HUES48 (cell line): ENCODE measurements around the gene PHF20.
"Not testable (repeated sequence)": the region's sequence is repeated elsewhere in the genome, so short reads cannot be mapped to it uniquely, and the experiment has no call there.

ENCODE experiments used
- H3K27ac ChIP-seq: one replicate; pipeline ENCODE4 v1.7.0; 2013; ENCODE audit warnings: low read depth, low read length, inconsistent platforms
- H3K27me3 ChIP-seq: 2 replicates; pipeline ENCODE4 v1.6.1; 2013; ENCODE audit warnings: mild to moderate bottlenecking, low read length; ENCODE audit not compliant: control insufficient read depth, insufficient read depth
- H3K36me3 ChIP-seq: 2 replicates; pipeline ENCODE4 v1.6.1; 2013; ENCODE audit warnings: low read length; ENCODE audit not compliant: control insufficient read depth, insufficient read depth
- H3K4me1 ChIP-seq: 2 replicates; pipeline ENCODE4 v1.6.1; 2013; ENCODE audit warnings: mild to moderate bottlenecking, low read length; ENCODE audit not compliant: control insufficient read depth, insufficient read depth
- H3K4me3 ChIP-seq: 2 replicates; pipeline ENCODE4 v1.5.1; 2013; ENCODE audit warnings: mild to moderate bottlenecking, low read depth, low read length
- H3K9ac ChIP-seq: 2 replicates; pipeline ENCODE4 v1.6.1; 2013; ENCODE audit warnings: mild to moderate bottlenecking, low read depth, low read length, moderate library complexity
- H3K9me3 ChIP-seq: 2 replicates; pipeline ENCODE4 v1.6.1; 2013; ENCODE audit warnings: low read length; ENCODE audit not compliant: control insufficient read depth, insufficient read depth

Gene PHF20

GRCh38 chr20:35954907-35955251 lies 183.1 kb downstream of the PHF20 start:
- H3K27me3 ChIP-seq, result no peaks in the 10 kb centered on the region
- peak overlapping the region; percentile 98 for H3K4me3 ChIP-seq
- H3K9ac ChIP-seq, result peak overlapping the region; percentile 99
- H3K36me3 ChIP-seq, result no peaks in the 10 kb centered on the region; the same call in 1 of the 2 replicates
- H3K4me1 ChIP-seq, result peaks cover 15% of the 10 kb centered on the region
- peak overlapping the region; percentile 100 for H3K27ac ChIP-seq
- H3K9me3 ChIP-seq, result no peaks in the 10 kb centered on the region

GRCh38 chr20:35956616-35957015 lies 184.8 kb downstream of the PHF20 start:
- Histone ChIP-seq H3K36me3 (no peaks in the 10 kb centered on the region), H3K27ac (no peak overlapping the region), H3K4me1 (peaks cover 15% of the 10 kb centered on the region), H3K9ac (no peak overlapping the region), H3K4me3 (no peak overlapping the region), H3K27me3 (no peaks in the 10 kb centered on the region), H3K9me3 (no peaks in the 10 kb centered on the region)

GRCh38 chr20:35959291-35959690 lies 187.5 kb downstream of the PHF20 start:
- not testable (repeated sequence) for H3K4me3 ChIP-seq, H3K4me1 ChIP-seq, H3K27me3 ChIP-seq, H3K27ac ChIP-seq, H3K9me3 ChIP-seq, H3K36me3 ChIP-seq, H3K9ac ChIP-seq

- peaks cover 8% of the 10 kb centered on the region; the same call in 1 of the 2 replicates for H3K4me1 ChIP-seq
- no peaks in the 10 kb centered on the region for H3K36me3 ChIP-seq
- H3K27me3 ChIP-seq, result no peaks in the 10 kb centered on the region
- no peaks in the 10 kb centered on the region for H3K9me3 ChIP-seq
- H3K27ac ChIP-seq, result no peak overlapping the region
- H3K9ac ChIP-seq, result no peak overlapping the region
- no peak overlapping the region for H3K4me3 ChIP-seq
Measured at GRCh38 chr20:35963878-35964277, 192.1 kb downstream of the PHF20 start.

GRCh38 chr20:35967979-35968640 lies 196.3 kb downstream of the PHF20 start, which contains the start of gene CNBD2:
Gene CNBD2, plus strand, starts transcription at chr20:35968590. Its CDS starts 173 bp downstream, at chr20:35968763.
- Histone ChIP-seq H3K4me3 (no peak within 1 kb of the TSS), H3K27ac (no peak within 1 kb of the TSS), H3K9ac (no peak within 1 kb of the TSS), H3K4me1 (peaks cover 8% of the 10 kb centered on the region; the same call in 1 of the 2 replicates), H3K27me3 (no peaks in the 10 kb centered on the region), H3K36me3 (no peaks in the 10 kb centered on the region), H3K9me3 (no peaks in the 10 kb centered on the region)

GRCh38 chr20:35968930-35969329 lies 197.1 kb downstream of the PHF20 start:
- Histone ChIP-seq H3K4me1 (peaks cover 8% of the 10 kb centered on the region; the same call in 1 of the 2 replicates), H3K9me3 (no peaks in the 10 kb centered on the region), H3K9ac (no peak overlapping the region), H3K36me3 (no peaks in the 10 kb centered on the region), H3K27me3 (no peaks in the 10 kb centered on the region), H3K27ac (no peak overlapping the region), H3K4me3 (no peak overlapping the region)

- Histone ChIP-seq H3K9ac (no peak overlapping the region), H3K27me3 (no peaks in the 10 kb centered on the region), H3K36me3 (no peaks in the 10 kb centered on the region), H3K9me3 (no peaks in the 10 kb centered on the region), H3K27ac (no peak overlapping the region), H3K4me1 (peaks cover 8% of the 10 kb centered on the region; the same call in 1 of the 2 replicates), H3K4me3 (no peak overlapping the region)
Measured at GRCh38 chr20:35971981-35972380, 200.2 kb downstream of the PHF20 start.

- Histone ChIP-seq H3K27me3 (no peaks in the 10 kb centered on the region), H3K9me3 (no peaks in the 10 kb centered on the region), H3K4me3 (no peak overlapping the region), H3K27ac (no peak overlapping the region), H3K36me3 (no peaks in the 10 kb centered on the region), H3K4me1 (peaks cover 8% of the 10 kb centered on the region; the same call in 1 of the 2 replicates), H3K9ac (no peak overlapping the region)
Measured at GRCh38 chr20:35972462-35972861, 200.6 kb downstream of the PHF20 start.

- Histone ChIP-seq H3K4me3 (no peak overlapping the region), H3K36me3 (no peaks in the 10 kb centered on the region), H3K9me3 (no peaks in the 10 kb centered on the region), H3K4me1 (no peaks in the 10 kb centered on the region), H3K9ac (no peak overlapping the region), H3K27ac (no peak overlapping the region), H3K27me3 (no peaks in the 10 kb centered on the region)
Measured at GRCh38 chr20:35974256-35974655, 202.4 kb downstream of the PHF20 start.

- H3K9me3 ChIP-seq, result no peaks in the 10 kb centered on the region
- H3K27me3 ChIP-seq, result no peaks in the 10 kb centered on the region
- no peaks in the 10 kb centered on the region for H3K4me1 ChIP-seq
- H3K27ac ChIP-seq, result no peak overlapping the region
- H3K4me3 ChIP-seq, result no peak overlapping the region
- H3K36me3 ChIP-seq, result no peaks in the 10 kb centered on the region
- H3K9ac ChIP-seq, result no peak overlapping the region
Measured at GRCh38 chr20:35975576-35976373, 204.0 kb downstream of the PHF20 start.

GRCh38 chr20:35978041-35978513 lies 206.3 kb downstream of the PHF20 start:
- no peaks in the 10 kb centered on the region for H3K9me3 ChIP-seq
- H3K27ac ChIP-seq, result no peak overlapping the region
- H3K36me3 ChIP-seq, result no peaks in the 10 kb centered on the region
- no peaks in the 10 kb centered on the region for H3K4me1 ChIP-seq
- H3K27me3 ChIP-seq, result no peaks in the 10 kb centered on the region
- H3K9ac ChIP-seq, result no peak overlapping the region
- no peak overlapping the region for H3K4me3 ChIP-seq
